NT2/D1 (cell line): ENCODE results near the gene CKAP4.

ENCODE experiments used
- YY1 ChIP-seq: IDR thresholded peaks from 2 replicates; pipeline ENCODE4 v1.6.1; 2011; ENCODE audit not compliant: insufficient read length, insufficient read depth
- ZNF274 ChIP-seq: IDR thresholded peaks from 2 replicates; pipeline ENCODE4 v1.6.1; 2011; ENCODE audit warnings: mild to moderate bottlenecking, low read depth, low read length

GRCh38 chr12:106289196-106289681 is 41.4 kb upstream of the CKAP4 start:
- TF ChIP-seq YY1 (no peak), ZNF274 (no peak)
